ENCODE measurements around the gene AIG1.
"Not testable (repeated sequence)": the region's sequence is repeated elsewhere in the genome, so short reads cannot be mapped to it uniquely, and the experiment has no call there.

Gene AIG1

GRCh38 chr6:143167224-143167623 lies 106.5 kb downstream of the AIG1 start:
- no peak for TF ChIP-seq CTCF (IDR thresholded peaks at IDR 0.05; ENCODE audit: low read depth, low read length)
- no peak overlapping the region for H3K4me3 ChIP-seq (ENCODE audit: low read depth, low read length)

DNA sequence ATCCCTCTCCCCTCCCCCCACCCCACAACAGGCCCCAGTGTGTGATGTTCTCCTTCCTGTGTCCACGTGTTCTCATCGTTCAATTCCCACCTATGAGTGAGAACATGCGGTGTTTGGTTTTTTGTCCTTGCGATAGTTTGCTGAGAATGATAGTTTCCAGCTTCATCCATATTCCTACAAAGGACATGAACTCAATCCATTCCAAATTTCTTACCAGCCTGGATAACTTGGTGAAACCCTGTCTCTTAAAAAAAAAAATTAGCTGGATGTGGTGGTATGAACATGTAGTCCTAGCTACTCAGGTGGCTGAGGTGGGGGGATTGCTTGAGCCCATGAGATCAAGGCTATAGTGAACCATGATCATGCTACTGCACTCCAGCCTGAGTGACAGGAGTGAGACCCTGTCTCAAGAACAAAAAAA lies 107.7 kb downstream of the AIG1 start:
- H3K4me3 ChIP-seq (ENCODE audit: low read depth, low read length) = not testable (repeated sequence)

GRCh38 chr6:143169440-143169839 lies 108.8 kb downstream of the AIG1 start:
- no peak for TF ChIP-seq CTCF (IDR thresholded peaks at IDR 0.05; ENCODE audit: low read depth, low read length)

GRCh38 chr6:143174516-143174915 lies 113.8 kb downstream of the AIG1 start:
- H3K4me3 ChIP-seq (ENCODE audit: low read depth, low read length) = no peak overlapping the region
- TF ChIP-seq CTCF (IDR thresholded peaks at IDR 0.05; ENCODE audit: low read depth, low read length) = no peak

More at GRCh38 chr6:143169440-143169839, 108.8 kb downstream of the AIG1 start:
- H3K4me3 ChIP-seq (ENCODE audit: low read depth, low read length) = no peak overlapping the region

DNA sequence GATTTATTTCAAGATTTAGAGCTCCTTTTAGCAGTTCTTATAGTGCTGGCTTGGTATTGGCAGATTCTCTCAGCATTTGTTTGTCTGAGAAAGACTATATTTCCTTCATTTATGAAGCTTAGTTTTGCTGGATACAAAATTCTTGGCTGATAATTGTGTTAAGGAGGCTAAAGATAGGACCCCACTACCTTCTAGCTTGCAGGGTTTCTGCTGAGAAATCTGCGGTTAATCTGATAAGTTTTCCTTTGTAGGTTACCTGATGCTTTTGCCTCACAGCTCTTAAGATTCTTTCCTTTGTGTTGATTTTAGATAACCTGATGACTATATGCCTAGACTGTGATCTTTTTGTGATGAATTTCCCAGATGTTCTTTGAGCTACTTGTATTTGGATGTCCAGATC lies 114.3 kb downstream of the AIG1 start:
- no peak overlapping the region for H3K4me3 ChIP-seq (ENCODE audit: low read depth, low read length)
- no peak for TF ChIP-seq CTCF (IDR thresholded peaks at IDR 0.05; ENCODE audit: low read depth, low read length)

DNA sequence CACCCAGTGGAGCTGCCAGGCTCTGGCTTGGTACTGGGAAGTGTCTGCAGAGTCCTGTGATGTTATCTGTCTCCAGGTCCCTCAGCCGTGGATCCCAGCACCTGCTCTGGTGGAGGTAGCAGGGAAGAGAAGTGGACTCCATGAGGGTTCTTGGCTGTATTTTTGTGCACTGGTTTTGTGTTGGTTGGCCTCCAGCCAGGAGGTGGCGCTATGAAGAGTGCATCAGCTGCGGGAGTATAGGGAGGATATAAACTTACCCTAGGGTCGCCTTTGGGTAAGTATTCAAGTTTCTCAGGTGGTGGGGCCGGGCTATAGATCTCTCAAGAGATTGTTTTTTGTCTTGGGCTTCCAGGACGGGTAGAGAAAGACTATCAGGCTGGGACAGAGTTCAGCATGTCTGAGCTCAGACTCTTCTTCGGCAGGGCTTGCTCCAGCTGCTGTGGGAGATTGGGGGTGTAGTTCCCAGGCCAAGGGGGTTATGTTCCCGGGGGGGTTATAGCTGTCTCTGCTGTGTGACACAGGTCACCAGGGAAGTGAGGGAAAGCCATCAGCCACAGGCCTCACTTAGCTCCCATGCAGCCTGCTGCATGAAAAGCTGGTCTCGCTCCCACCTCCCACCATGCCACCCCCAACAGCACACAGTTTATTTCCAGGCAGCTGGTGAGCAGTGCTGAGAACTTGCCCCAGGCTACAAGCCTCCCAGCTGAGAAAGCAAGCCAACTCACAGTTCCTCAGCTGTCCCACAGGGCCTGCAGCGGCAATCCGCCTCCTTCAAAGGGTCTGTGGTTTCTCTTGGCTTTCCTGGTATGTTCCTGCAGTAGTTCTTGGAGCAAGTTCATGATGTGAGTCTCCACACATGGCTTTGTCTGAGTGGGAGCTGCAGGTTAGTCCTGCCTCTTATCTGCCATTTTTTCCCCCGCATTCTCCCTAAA lies 115.7 kb downstream of the AIG1 start:
- no peak for TF ChIP-seq CTCF (IDR thresholded peaks at IDR 0.05; ENCODE audit: low read depth, low read length)
- H3K4me3 ChIP-seq (ENCODE audit: low read depth, low read length) = no peak overlapping the region

DNA sequence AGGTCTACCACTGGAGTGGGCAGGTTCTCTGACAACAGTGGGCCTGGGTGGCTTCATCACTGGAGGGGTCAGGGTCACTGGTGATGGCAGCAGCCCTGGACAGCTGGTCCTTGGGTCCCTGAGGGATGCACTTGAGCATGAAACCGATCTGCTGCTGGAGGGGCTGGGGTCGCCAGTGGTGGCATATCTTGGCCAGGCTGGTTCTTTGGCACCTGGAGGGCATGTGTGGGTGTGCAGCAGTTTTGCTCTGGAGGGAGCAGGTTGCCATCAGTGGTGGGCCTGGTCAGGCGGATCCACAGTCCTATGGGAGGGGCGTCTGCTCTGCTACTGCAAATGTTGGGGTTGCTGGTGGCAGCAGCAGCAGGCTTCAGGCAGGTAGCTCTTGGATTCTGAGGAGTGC lies 117.0 kb downstream of the AIG1 start:
- no peak for TF ChIP-seq CTCF (IDR thresholded peaks at IDR 0.05; ENCODE audit: low read depth, low read length)

More for the DNA sequence above, 117.0 kb downstream of the AIG1 start:
- no peak overlapping the region for H3K4me3 ChIP-seq (ENCODE audit: low read depth, low read length)
